PC-3 (cell line): ENCODE results near the gene DMAC1. TPM values are rescaled to one million over a fixed set of nuclear protein-coding genes. Genes with fewer than 3 reads are reported as not detected.

Source experiments
- ATAC-seq: fragments of 200-7000 bp; cut with Tn5 transposase; 2 replicates; pipeline ENCODE4 v1.9.1; 2020; ENCODE audit warnings: mild to moderate bottlenecking, moderate library complexity
- Bru-seq: library from RNA; stranded (reverse); fragments of 400-500 nt; gene quantifications from one replicate; lab custom pipeline; 2021; lab: Mats Ljungman, UMichigan
- BruChase-seq, 2 experiments: library from RNA; stranded (reverse); fragments of 400-500 nt; gene quantifications; one replicate each; lab custom pipeline; 2021; lab: Mats Ljungman, UMichigan
- BruUV-seq: library from RNA; stranded (reverse); fragments of 400-500 nt; replicated peaks from 2 replicates; lab custom pipeline; 2021; lab: Mats Ljungman, UMichigan
- CTCF ChIA-PET: fragments of 300-600 bp; sonication (Branson Sonifier 250); formaldehyde crosslinking; loops from one replicate; lab custom pipeline; 2022; ENCODE audit warnings: antibody characterized with exemption; lab: Charles Lee
- POLR2A ChIA-PET: fragments of 300-600 bp; sonication (Branson Sonifier 250); formaldehyde crosslinking; loops from one replicate; lab custom pipeline; 2022; ENCODE audit warnings: antibody characterized with exemption; ENCODE audit not compliant: unreplicated experiment; lab: Charles Lee
- DNase-seq: peaks from one replicate; pipeline ENCODE4 v3.0.0-alpha.2; 2015
- H2AFZ ChIP-seq: fragments of 300-600 bp; sonication (generic); 2 replicates; pipeline ENCODE4 v1.6.0; 2016; ENCODE audit warnings: antibody characterized with exemption, low read length
- H3F3A ChIP-seq: fragments of 300-600 bp; sonication (generic); one replicate; pipeline ENCODE4 v1.6.0; 2017; ENCODE audit warnings: antibody characterized with exemption, low read length, control low read depth, mild to moderate bottlenecking; ENCODE audit not compliant: unreplicated experiment
- H3K27ac ChIP-seq: fragments of 300-600 bp; sonication (generic); 2 replicates; pipeline ENCODE4 v1.5.1; 2016; ENCODE audit warnings: mild to moderate bottlenecking, low read length
- H3K27me3 ChIP-seq: fragments of 300-600 bp; sonication (generic); 2 replicates; pipeline ENCODE4 v1.6.1; 2016; ENCODE audit warnings: low read length, mixed read lengths
- H3K36me3 ChIP-seq: fragments of 300-600 bp; sonication (generic); 2 replicates; pipeline ENCODE4 v1.6.1; 2016; ENCODE audit warnings: low read depth, mixed run types, low read length, mixed read lengths
- H3K4me1 ChIP-seq: fragments of 300-600 bp; sonication (generic); 2 replicates; pipeline ENCODE4 v1.5.1; 2016; ENCODE audit warnings: low read length; ENCODE audit not compliant: insufficient read depth
- H3K4me2 ChIP-seq: fragments of 300-600 bp; sonication (generic); 2 replicates; pipeline ENCODE4 v1.6.0; 2016; ENCODE audit warnings: low read length
- H3K4me3 ChIP-seq: fragments of 300-600 bp; sonication (generic); 2 replicates; pipeline ENCODE4 v1.5.1; 2016; ENCODE audit warnings: mild to moderate bottlenecking, low read length, mixed read lengths
- H3K79me2 ChIP-seq: fragments of 300-600 bp; sonication (generic); 2 replicates; pipeline ENCODE4 v1.6.1; 2017; ENCODE audit warnings: low read length, mixed read lengths
- H3K9ac ChIP-seq: fragments of 300-600 bp; sonication (generic); 2 replicates; pipeline ENCODE4 v1.6.0; 2016; ENCODE audit warnings: mild to moderate bottlenecking, low read length
- H3K9me2 ChIP-seq: fragments of 300-600 bp; sonication (generic); replicated peaks from 2 replicates; pipeline ENCODE4 v1.6.1; 2016; ENCODE audit warnings: mixed run types, low read length, mixed read lengths
- H3K9me3 ChIP-seq: fragments of 300-600 bp; sonication (generic); 2 replicates; pipeline ENCODE4 v1.6.1; 2016; ENCODE audit warnings: low read length, mixed read lengths
- H4K20me1 ChIP-seq: fragments of 300-600 bp; sonication (generic); 2 replicates; pipeline ENCODE4 v1.6.1; 2016; ENCODE audit warnings: low read length, mixed read lengths
- EZH2 ChIP-seq: fragments of 300-600 bp; sonication (generic); IDR thresholded peaks from one replicate; pipeline ENCODE4 v1.6.1; 2017; ENCODE audit warnings: antibody characterized with exemption, mild to moderate bottlenecking, low read length; ENCODE audit not compliant: unreplicated experiment
- EZH2phosphoT487 ChIP-seq: fragments of 300-600 bp; sonication (generic); IDR thresholded peaks from 2 replicates; pipeline ENCODE4 v1.6.1; 2018; ENCODE audit warnings: mild to moderate bottlenecking, antibody characterized with exemption, low read length, borderline replicate concordance
- intact Hi-C: fragments of 100-400 bp; cut with micrococcal nuclease; formaldehyde crosslinking; loops from 2 replicates; pipeline ENCODE4 v1.9.0; 2023
- long read RNA-seq: library from polyadenylated mRNA; unstranded; transcript quantifications from one replicate; pipeline ENCODE4 v2.0.0, GENCODE V29; 2021; ENCODE audit not compliant: unreplicated experiment
- total RNA-seq: library from RNA; depleted of rRNA; stranded (reverse); fragments of >200 nt; gene quantifications from 2 replicates; pipeline ENCODE4 v1.2.3, GENCODE V29; 2014; rRNA removed
- TF ChIP-seq, protein P1 (sequence below): fragments of 300-600 bp; sonication (generic); conservative IDR thresholded peaks from 2 replicates; pipeline ENCODE4 v1.5.1; 2017; ENCODE audit warnings: antibody characterized with exemption, low read depth, mild to moderate bottlenecking, low read length

Gene DMAC1, protein sequence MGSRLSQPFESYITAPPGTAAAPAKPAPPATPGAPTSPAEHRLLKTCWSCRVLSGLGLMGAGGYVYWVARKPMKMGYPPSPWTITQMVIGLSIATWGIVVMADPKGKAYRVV
- total RNA-seq, result 20.1 and 28.4 TPM in 2 replicates
- Bru-seq, nascent RNA, result percentile 78 among the genes with signal in this experiment
- percentile 78 among the genes with signal in this experiment for BruChase-seq, experiment 1, labeled RNA remaining after a 6-hour chase
- BruChase-seq, experiment 2, labeled RNA remaining after a 2-hour chase, result percentile 72 among the genes with signal in this experiment
- long read RNA-seq, transcript DMAC1-201 (2 exons, 2,755 nt), result major isoform, 35 of 67 reads
- long read RNA-seq, partial matches to known transcripts, result 0 of 67 reads
- long read RNA-seq, other reads (novel, unspliced or antisense), result 32 of 67 reads

DNA sequence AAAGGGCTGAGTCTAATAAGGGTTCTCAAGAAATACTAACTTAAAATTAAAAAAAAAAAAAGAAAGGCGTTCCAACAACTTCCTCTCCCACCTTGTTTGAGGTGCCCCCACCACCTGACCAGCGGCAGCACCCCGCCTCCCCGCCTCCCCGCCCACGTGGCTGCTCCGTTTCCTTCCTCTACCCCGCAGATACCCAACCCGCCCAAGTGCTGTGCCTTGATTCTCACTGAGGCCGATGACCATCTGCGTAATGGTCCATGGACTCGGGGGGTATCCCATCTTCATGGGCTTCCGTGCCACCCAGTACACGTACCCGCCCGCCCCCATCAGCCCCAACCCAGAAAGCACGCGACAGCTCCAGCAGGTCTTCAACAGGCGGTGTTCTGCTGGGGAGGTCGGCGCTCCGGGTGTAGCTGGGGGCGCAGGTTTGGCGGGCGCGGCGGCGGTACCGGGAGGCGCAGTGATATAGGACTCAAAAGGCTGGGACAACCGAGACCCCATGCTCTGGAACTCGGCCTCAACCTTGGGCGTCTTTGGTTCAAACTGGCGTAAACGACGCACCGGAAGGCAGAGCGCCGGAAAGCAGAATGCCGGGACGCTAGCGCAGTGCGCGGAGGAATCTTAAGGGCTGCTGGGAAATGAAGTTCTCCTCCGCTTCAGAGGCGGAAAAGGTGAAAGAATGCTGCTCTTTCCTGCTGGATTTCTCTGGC lies at the start of gene DMAC1:
Gene DMAC1, minus strand, starts transcription at position 545 of the 710 bp plus-strand sequence. Its CDS starts 44 bp downstream, at position 501.
- Histone ChIP-seq H3K36me3 (no peaks in the 10 kb centered on the region), H3K27ac (peak within 1 kb of the TSS; percentile 48), H3K79me2 (peaks cover 14% of the 10 kb centered on the region), H2AFZ (peak within 1 kb of the TSS; percentile 87), H3K4me2 (peak within 1 kb of the TSS; percentile 93), H4K20me1 (no peaks in the 10 kb centered on the region), H3F3A (no peaks in the 10 kb centered on the region), H3K27me3 (no peaks in the 10 kb centered on the region), H3K9me3 (no peaks in the 10 kb centered on the region), H3K4me3 (peak within 1 kb of the TSS; percentile 82), H3K9ac (peak within 1 kb of the TSS; percentile 94), H3K9me2 (no peaks in the 10 kb centered on the region), H3K4me1 (peaks cover 4% of the 10 kb centered on the region)
- intact Hi-C loops, result no loop called here
- DNase-seq (peak; percentile 84), ATAC-seq (peak; percentile 97)
- POLR2A ChIA-PET, result no interaction called here
- no peak for TF ChIP-seq EZH2phosphoT487
- TF ChIP-seq, protein P1, sequence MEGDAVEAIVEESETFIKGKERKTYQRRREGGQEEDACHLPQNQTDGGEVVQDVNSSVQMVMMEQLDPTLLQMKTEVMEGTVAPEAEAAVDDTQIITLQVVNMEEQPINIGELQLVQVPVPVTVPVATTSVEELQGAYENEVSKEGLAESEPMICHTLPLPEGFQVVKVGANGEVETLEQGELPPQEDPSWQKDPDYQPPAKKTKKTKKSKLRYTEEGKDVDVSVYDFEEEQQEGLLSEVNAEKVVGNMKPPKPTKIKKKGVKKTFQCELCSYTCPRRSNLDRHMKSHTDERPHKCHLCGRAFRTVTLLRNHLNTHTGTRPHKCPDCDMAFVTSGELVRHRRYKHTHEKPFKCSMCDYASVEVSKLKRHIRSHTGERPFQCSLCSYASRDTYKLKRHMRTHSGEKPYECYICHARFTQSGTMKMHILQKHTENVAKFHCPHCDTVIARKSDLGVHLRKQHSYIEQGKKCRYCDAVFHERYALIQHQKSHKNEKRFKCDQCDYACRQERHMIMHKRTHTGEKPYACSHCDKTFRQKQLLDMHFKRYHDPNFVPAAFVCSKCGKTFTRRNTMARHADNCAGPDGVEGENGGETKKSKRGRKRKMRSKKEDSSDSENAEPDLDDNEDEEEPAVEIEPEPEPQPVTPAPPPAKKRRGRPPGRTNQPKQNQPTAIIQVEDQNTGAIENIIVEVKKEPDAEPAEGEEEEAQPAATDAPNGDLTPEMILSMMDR, result no peak
- TF ChIP-seq EZH2, result no peak
- no TSS peak for BruUV-seq
- CTCF ChIA-PET, result no interaction called here

DNA sequence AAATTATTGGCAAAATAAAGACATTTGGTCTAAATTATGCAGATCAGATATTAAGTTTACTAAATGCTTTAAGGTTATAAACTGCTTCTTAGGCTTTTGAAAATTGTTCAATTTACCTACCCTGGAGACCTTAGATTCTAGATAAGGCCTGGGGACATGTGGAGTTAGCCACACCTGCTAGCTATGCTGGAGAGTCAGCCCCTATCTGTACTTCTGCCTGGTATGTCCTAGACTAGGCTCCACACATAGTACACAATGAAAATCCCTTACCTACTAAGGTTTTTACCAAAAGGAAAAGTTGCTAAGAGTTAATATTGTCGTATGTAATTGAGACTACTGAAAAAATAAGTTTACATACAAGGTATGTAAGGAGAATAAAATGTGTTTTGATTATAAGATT lies 49.8 kb upstream of the DMAC1 start:
- ChIA-PET POLR2A (no interaction called here), CTCF (no interaction called here)
- DNase-seq (no peak), ATAC-seq (no peak)
- H3K9me2 ChIP-seq, result no peaks in the 10 kb centered on the region
- no peaks in the 10 kb centered on the region for H3K27me3 ChIP-seq
- H3K4me2 ChIP-seq, result no peak overlapping the region
- intact Hi-C loops, result no loop called here
- H3K27ac ChIP-seq, result no peak overlapping the region
- H3K36me3 ChIP-seq, result no peaks in the 10 kb centered on the region
- no peaks in the 10 kb centered on the region for H3K4me1 ChIP-seq
- H4K20me1 ChIP-seq, result no peaks in the 10 kb centered on the region
- no TSS peak for BruUV-seq
- no peaks in the 10 kb centered on the region for H3F3A ChIP-seq
- TF ChIP-seq, protein P1, result no peak
- no peak for TF ChIP-seq EZH2
- no peak for TF ChIP-seq EZH2phosphoT487
- H3K4me3 ChIP-seq, result no peak overlapping the region
- no peaks in the 10 kb centered on the region for H3K9me3 ChIP-seq
- H3K9ac ChIP-seq, result no peak overlapping the region
- no peaks in the 10 kb centered on the region for H3K79me2 ChIP-seq
- no peak overlapping the region for H2AFZ ChIP-seq
